Activated CD4-positive, alpha-beta T cell treated with anti-CD3 and anti-CD28 coated beads, Interleukin-2, amount 50 U/mL, for 48 hours (primary cell): ENCODE data around the gene LEF1.
"Not testable (repeated sequence)": the region's sequence is repeated elsewhere in the genome, so short reads cannot be mapped to it uniquely, and the experiment has no call there.

Source experiments
- DNase-seq, 2 experiments: peaks; one replicate each; pipeline ENCODE4 v3.0.0-alpha.2; 2020

LEF1 gene

DNA sequence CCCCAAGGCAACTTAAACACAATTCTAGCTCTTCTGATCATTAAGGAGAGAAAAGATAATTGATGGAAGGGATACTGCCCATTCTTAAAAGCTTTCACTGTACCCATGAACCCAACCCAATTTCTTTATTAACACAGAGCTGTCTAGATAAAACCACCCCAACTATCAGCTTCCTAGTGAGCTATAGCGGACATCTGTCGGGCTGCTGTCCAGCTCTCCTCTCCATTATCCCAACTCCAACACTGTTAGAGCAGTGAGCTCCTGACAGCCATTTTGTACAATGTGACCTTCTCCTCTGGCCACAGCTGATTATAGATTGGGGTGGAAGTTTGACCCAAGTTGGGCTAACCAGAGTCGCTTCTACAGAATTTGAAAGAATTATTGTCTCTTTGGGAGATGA, 112.9 kb downstream of the LEF1 start:
- no peak for DNase-seq

DNA sequence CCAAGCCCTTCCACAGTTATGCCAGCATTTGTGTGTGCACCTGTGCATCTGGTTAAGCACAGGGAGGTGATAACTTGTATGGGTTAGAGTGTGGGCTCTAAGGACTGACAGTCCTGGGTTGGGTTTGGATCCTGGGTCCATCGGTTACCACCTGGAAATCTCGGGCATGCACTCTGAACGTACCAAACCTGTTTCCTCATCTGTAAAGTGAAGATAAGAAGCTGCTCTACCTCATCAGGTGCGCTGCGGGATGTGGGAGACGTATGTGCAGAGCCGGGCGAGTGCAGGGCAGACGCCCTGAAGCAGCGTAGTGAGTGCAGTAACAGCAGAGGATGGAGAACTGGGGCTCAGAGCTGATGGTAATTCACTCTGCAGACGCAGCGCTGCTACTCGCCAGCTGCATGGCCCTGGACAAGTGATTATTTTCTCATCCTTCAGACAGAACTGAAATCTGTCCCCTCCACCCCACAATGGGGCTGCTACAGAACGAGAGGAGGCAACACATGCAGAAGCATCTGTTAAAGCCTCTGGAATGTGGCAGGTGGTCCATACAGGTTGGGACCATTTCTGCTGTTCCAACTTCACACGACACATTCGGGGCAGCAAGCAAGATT, 114.6 kb downstream of the LEF1 start:
- no peak for DNase-seq

DNA sequence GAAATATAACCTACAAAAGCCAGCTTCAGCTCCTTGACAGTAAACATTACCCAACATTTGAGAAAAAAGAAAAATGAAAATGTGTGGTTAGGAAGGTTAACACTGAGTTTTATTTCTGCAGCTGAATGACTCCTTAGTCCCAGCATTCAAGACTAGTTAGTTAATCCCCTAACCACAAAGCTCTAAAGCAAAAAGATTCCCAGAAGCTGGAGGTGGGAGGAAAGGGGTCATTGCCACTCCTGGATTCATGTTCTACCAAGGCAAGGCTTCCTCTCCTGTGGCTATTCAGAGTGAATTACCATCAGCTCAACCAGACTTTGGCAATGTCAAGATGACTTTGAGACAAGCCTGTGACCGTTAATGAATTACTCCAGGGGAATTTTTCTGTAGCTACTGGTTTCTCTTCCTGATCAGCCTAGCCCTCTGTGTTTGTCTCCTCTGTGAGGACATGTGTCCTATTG, 115.5 kb downstream of the LEF1 start:
- DNase-seq, result no peak

DNA sequence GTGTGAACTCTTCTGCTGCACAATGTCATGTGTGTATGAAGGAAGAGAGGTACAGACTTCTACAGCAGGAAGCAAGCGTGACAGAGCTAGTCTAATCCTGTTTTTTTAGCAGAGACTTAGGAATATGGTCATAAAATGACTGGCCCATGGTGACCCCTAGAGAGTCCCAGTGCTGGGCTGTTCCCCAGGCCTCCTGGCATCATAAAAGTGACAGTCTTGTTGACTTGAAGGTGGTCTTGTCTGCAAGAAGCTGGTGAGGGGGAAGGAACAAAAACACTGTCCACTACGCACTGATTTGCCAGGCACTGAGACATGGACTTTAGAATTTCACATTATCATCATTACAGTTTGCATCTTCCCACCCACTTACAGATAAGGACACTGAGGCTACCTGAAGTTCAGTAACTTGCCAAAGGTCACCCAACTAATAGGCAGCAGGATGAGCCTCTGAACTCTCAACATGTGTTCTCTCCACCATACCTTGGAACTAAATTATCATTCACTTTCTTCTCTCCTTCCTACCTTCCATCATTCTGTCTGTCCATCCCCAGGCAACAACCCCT, 116.1 kb downstream of the LEF1 start:
- no peak for DNase-seq

DNA sequence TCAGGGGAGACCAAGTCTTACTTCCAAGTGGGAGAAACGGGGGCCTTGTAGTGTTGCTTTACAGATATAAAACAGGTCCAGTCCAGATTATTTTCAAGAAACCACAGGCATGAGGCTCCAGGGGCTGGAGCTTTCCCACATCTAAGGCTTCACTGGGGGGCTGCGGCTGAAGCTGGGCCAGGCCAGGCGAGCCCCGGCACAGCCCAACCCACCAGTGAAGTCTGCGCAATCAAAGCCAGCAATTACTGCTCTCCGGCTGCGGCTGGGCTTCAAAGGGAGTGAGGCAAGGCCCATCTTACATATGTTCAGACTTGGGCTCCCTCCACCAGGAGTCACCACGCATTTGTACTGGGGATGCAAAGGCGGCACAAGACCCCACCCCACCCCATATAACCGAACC, 117.4 kb downstream of the LEF1 start:
- DNase-seq, result no peak

DNA sequence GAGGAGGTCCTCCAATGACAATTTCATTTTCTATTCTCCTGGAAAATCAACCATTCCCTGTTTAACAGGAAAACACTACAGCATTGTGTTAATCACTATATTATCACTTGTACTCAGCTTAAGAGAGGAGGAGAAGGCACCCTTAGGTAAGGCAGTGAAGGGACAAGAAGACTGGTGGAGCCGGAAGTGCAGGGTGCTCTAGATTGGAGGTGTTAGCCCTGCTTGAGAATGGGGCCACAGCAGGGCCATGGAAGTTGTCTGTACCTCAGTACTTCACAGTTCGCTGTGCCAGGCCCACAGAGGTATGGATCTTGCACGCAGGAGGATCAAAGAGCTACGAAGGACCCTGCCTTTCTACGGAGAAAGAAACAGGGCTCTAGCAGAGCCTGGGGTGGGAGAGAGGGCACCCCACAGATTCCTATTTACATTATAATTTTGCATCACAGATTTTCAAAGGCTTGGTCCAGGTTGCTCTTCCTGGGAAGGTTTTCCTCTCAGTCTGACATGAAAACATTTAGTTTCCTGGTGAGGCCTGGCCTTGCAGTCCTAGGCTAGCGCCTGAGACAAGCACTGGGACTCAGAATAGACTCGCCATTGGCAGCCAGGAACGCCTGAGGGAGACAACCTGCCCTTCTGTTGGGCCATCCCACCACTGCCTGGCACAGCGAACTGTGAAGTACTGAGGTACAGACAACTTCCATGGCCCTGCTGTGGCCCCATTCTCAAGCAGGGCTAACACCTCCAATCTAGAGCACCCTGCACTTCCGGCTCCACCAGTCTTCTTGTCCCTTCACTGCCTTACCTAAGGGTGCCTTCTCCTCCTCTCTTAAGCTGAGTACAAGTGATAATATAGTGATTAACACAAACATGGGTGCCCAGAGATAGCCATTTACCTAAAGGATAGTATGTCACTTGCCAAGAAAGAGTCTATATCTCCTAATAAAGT, 118.3 kb downstream of the LEF1 start:
- not testable (repeated sequence) for DNase-seq

DNA sequence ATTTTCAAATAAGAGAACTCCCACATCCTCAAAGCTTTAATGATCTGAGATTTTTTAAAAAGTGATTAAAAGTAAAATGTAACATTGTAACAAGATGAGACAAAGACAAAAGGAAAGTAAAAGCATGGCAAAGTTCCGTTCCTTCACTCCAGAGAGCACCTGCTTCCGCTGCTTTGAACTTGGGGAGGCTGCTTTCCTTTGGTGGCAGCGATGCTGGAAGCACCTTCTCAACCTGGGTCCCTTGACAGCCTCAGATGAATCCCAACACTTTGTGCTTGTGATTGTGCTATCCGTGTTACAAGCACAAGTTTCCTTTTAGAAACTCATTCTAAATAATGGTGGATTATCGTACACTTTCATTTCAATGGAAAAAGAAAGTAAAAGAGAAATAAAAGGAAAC, 119.3 kb downstream of the LEF1 start:
- DNase-seq, result peak in 1 of 2 experiments; percentile 46

DNA sequence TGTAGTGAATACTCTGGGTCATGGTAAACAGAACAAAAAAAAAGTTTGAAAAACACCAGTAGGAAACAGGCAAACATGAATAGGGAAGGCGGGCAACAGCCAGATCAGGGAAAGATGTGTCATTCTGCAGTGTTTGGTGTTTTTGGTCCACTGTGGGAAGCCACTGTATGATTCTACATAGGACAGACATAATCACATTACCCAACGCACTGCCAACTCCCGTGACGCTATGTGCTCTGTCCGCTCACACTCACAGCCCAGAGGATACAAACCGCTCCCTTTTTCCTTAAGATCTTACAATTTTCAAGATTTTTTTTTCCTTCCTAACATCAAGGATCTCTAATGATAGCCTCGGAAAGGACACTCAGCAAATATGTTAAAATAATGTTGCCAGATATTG, 119.7 kb downstream of the LEF1 start:
- no peak for DNase-seq

DNA sequence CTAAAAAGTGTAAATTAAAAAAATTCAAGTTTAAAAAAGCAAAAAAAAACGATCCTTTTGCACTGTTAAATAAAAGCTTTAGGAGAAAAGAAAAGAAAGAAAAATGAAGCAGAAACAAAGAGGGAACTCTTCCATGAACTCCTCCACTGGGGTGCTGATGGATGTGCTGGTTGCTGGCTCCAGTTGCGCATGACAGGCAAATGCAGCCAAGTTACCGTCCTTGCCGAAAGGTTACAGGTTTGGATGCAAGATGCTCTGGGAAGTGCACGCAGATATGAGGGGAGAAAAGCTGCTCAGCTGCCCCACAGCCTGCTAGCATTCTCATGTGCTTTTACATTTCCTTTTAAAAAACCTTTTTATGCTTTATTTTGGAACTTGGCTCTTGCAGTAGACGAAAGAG, 120.6 kb downstream of the LEF1 start:
- DNase-seq, result no peak

DNA sequence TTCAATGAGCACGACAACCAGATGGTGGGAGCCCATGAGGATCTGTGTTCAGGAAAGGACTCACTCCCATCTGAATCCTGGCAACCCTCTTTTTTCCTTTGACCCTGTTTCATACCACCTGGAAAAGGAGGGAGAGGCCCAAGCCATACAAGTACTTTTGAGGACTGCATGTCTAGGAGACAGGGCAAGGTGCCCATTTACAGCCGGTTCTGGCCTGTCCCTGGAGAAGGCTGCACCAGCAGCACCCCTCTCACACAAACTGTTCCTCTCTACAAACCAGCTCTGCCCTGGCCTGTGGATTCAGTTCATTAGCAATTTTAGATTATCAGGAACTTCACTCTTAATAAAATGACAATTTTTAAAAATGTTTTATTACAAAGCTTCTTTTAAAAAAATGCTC, 121.5 kb downstream of the LEF1 start:
- no peak for DNase-seq

DNA sequence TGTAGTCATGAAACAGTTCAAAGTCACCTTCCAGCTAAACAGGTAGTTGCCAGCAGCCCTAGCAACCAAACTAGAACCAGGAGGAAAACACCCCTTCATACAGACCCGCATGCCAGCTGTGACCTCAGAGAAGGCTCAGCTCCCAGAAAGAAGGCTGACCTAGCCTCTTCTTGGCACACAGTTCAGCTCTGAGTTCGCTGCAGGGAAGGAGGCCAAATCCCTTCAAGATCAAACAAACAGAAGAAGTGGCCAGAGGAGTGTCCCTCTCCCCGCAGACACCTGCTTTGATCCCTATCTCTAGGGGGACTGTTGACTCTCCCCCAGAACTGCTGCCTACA, 123.1 kb downstream of the LEF1 start:
- no peak for DNase-seq

DNA sequence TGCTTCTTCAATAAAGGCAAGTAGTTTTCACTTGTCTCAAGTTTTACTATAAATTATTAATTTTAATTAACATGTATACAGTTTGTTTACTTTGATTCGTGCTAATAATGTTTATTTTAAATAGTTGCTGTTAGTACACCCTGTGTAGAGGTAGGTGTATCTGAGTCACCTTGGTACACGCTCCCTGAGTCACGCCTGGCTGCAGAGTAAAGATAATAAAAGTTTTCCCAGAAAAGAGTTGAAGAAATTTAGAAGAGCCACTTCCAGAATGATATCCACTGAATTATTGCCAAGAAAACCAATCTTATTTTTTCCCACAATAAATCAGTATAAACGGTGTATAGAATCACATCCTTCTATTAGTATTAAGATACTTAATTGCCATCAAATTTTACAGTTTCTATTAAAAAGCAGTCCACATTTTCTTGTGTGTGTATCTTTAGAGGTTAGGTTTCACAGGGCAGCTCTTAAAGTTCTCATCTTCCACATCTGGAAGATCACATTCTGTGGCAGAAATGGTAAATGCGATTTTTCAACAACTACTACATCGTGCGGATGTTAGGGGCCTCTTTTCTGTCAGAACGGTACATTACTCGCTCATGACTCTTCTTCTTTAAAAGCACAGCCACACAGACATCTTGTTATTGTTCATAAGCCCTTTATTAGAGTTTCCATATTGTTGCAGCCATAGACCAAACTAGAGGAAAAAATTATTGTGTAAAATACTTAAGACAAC, 123.6 kb downstream of the LEF1 start:
- no peak for DNase-seq

DNA sequence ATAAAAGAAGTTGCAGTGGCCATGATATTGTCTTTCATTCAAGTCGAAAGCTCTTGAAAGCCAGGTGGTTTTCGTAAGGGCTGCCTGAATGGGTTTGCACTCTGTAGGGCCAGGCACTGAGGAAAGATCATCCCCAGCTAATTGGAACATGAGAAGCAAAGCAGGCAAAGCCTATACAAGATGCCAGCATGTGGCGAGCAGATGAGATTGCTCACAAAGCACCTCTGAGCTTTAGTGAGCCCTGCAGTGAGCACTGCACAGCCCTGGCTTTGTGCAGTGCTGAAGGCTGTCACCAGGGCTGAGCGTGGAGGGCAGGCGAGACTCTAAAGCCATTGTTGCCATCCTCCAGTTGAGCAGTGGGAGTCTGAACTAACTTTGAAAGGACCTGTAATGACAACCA, 125.2 kb downstream of the LEF1 start:
- no peak for DNase-seq

DNA sequence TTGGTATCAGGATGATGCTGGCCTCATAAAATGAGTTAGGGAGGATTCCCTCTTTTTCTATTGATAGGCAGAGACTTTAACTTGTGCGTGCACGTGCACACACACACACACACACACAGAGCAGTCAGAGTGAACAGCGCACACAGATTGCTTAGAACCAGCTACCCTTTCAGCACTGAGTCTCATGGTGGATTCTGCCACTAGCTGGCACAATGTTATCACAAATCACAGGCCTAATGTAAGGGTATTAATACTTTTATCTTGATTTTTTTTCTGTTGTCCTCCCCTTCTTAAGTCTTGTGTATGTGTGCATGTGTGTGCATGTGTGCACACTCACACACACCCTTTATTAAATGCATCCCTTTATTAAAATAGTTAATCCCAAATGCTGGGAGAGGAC, 125.8 kb downstream of the LEF1 start:
- DNase-seq, result no peak

DNA sequence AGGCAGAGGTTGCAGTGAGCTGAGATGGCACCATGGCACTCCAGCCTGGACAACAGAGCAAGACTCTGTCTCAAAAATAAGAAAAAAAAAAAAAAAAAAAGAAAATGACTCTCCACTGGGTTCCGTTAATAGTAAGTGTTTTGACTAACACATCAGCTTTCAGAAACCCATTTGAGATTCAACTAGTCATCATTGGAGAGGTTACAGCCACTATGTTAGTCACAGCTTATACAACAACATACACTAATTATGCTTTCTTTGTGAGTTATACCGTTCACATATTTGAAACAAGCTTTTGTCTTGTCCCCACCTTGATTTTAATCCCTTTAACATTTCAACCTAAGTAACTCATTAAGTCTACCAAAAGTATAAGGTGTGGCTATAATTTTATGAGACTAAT, 130.8 kb downstream of the LEF1 start:
- DNase-seq, result no peak

DNA sequence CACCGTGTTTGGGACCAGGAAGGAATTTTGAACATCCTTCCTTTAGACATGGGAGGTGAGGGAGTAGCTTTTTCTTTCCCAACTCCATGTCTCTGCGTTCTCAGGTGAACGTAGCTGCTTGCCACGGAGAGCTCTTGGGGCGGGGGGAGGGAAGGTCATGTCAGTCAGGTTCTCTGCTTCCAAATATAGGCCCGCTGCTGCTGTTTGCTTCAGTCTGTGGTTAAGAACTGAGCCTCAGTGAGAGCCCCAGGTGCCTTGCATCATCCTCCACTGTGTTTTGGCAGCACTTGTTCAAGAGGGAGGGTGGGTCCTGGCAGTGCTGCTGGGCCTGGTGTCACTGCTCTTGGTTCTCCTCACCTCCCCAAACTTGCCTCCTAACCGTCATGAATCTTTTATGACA, 132.5 kb downstream of the LEF1 start:
- peak; percentile 53 to 65 for DNase-seq

DNA sequence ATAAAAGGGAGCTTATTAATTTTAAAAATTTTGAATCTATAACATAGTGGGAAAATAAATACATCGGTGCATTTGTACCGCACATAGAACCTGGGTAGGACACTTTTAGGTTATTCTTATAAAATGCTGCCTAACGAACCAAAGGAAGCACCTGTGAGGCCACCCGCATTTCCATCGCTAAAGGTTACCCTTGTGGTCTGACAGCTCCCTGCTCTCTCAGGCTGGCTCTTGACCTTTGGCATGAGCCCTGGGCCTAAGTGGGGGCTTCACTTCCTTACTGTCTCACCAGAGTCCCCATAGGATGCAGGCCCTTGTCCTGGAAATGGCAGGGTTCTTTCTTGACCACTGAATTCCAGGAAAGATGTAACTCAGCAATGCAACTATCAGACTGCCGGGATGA, 133.0 kb downstream of the LEF1 start:
- DNase-seq, result no peak

DNA sequence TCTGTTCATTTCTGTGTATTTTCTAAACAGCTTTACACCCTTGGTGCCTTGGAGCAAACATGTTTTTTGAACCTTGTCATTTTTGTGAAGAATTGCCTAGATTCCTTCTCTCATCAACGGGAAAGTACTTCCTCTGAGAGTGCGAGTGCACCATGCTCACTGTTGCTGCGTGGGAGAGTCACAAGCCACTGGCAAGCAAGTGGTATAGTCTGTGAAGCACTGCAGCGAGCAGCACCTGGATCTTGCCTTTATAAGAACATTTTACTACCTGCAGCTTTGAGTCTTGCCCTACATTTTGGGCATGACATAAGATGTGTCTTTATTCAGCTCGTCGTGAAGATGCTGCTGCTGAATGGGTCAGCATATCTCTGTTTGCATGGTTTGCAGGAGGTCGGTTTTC, 134.2 kb downstream of the LEF1 start:
- no peak for DNase-seq

DNA sequence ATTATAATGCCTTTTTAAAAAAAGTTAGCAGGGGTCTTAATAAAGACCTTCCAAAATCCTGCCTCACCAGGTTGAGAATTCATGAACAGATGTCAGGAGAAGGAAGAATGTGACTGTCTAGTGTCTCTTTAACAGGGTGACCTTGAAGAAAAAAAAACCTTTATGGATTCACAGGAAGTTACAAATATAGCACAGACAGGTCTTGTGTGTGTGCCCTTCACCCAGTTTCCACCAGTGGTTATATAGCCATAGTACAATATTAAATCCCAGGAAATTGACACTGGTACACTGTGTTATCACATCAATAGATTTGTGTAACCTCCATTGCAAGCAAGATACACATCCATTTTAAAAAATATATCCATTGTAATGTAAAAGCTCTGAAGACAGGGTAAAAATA, 135.4 kb downstream of the LEF1 start:
- no peak for DNase-seq

DNA sequence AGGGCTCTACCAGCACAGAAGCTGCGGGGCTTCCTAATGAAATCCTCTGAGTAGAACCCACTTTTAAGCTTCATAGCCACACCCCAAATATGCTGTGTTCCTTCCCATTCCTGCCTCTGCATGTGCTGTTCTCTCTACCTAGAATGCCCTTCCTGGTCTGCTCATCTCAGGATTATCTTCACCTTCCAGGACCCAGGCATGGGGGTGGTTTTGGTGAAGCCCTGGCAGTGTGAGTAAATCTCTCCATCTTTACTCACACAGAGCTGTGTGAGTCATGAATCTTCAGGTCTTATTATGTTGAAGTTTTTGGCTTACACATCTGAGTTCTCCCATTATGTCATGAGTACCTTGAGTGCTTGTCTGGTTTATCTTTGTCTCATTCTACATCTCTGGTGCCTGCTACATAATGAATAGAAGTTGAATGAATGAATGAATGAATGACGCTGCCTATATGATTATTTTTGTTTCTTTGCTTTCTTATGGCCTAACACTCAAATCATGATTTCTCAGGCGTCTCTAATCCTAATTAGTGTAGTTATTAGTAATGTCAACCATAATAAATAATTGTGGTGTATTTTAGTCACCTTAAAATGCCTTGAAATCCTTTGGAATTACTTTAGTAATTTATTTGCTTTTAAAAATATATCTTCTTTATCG, 137.2 kb downstream of the LEF1 start:
- DNase-seq, result peak; percentile 49 to 65

DNA sequence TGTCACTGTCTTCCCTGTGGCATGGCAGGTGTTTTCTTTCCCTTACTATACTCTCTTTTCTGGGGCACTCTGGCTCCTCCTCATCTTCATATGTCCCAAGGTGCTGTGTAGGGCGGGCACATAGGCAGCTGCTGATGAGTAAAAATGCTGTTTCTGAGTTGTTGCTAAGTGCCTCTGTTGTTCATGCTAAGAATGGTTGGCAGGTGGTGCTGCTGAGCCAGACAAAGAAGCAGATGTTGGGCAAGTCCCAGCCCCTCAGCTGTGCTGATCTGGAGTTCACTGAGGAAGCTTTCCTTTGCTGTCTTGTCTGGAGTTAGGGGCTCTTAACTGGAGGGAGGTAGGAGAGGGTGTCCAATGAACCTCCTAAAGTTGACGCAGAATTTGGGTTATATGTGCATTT, 138.4 kb downstream of the LEF1 start:
- DNase-seq, result peak; percentile 67 to 77

DNA sequence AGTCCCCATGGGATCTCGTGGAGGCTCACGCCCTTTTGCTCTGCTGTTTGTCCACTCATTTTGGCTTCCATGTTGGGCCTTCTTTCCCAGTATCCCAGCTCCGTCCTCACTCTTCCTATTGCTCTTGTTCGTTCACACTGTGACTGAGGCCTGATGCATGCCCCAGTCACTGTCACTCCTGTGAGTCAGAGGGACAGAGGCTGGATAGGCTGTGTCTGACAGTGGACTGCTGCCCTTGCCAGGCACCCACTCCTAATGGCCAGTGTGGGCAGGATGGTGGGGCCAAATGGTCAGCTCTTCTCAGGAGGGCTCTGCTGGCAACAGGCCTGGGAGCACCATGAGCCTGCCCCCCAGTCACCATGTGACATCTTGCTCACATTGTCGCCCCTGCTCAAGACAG, 139.0 kb downstream of the LEF1 start:
- no peak for DNase-seq
